ENCODE measurements around the gene MEA1.

MEA1 gene

GRCh38 chr6:43059168-43060033, 45.7 kb upstream of the MEA1 start, which contains the start of the genes KLC4 and MRPL2 (continued):
- TF ChIP-seq ZNF280D (tag by site-specific recombination; IDR thresholded peaks at IDR 0.05) (no peak), ZNF169 (tag by site-specific recombination; IDR thresholded peaks at IDR 0.05) (no peak), ZNF366 (tag by site-specific recombination; conservative IDR thresholded peaks at IDR 0.05) (peak; percentile 37; the same call in 1 of the 2 replicates), PRDM4 (tag by site-specific recombination; IDR thresholded peaks at IDR 0.05) (no peak), HOXA7 (CRISPR knock-in tag; IDR thresholded peaks at IDR 0.05; ENCODE audit: borderline replicate concordance) (no peak), ZFP69B (tag by site-specific recombination; IDR thresholded peaks at IDR 0.05) (peak; percentile 68; the same call in 1 of the 2 replicates), ZNF660 (tag by site-specific recombination; IDR thresholded peaks at IDR 0.05) (peak; percentile 73; the same call in 1 of the 2 replicates), PRDM6 (tag by site-specific recombination; IDR thresholded peaks at IDR 0.05) (no peak), FEZF1 (tag by site-specific recombination; IDR thresholded peaks at IDR 0.05) (no peak), ZNF488 (tag by site-specific recombination; IDR thresholded peaks at IDR 0.05) (no peak), ZNF707 (tag by site-specific recombination; IDR thresholded peaks at IDR 0.05) (no peak)

- Histone ChIP-seq H3K27ac (ENCODE audit: extremely low read depth, low read depth, low read length) (no peak overlapping the region), H3K4me1 (ENCODE audit: control insufficient read depth, insufficient read depth, low read length) (peaks cover 13% of the 10 kb centered on the region), H3K36me3 (ENCODE audit: control insufficient read depth in 2 of 2, insufficient read depth in 1 of 2, low read length in 2 of 2) (peaks cover 24 to 51% of the 10 kb centered on the region in 2 experiments; a peak in 2 of 3 replicates), H3K4me3 (ENCODE audit: low read depth, low read length) (peak overlapping the region; percentile 96), H3K9me3 (ENCODE audit: control insufficient read depth, insufficient read depth, low read depth, low read length) (no peaks in the 10 kb centered on the region)
- CTCF ChIA-PET, result interaction anchor here (1.1 to 4.6 kb wide), 3 partner anchors 11 to 84 kb away, joined by 8 to 26 read pairs (median 15); partner anchors contain the start of gene PTK7
- POLR2A ChIA-PET, result interaction anchor here (0.6 to 2.4 kb wide), 14 partner anchors 10 to 129 kb away, joined by 3 to 32 read pairs (median 8); partner anchors contain the start of genes CNPY3, CUL9, KLHDC3 and MEA1
- TF ChIP-seq ZBTB7A (tag by site-specific recombination; IDR thresholded peaks at IDR 0.05; ENCODE audit: low read depth) (no peak), ZNF133 (tag by site-specific recombination; IDR thresholded peaks at IDR 0.05) (no peak), ZNF24 (tag by site-specific recombination; IDR thresholded peaks at IDR 0.05) (no peak), ZNF416 (tag by site-specific recombination; IDR thresholded peaks at IDR 0.05) (no peak), ZNF830 (tag by site-specific recombination; IDR thresholded peaks at IDR 0.05; ENCODE audit: low read depth) (no peak), ZNF558 (tag by site-specific recombination; IDR thresholded peaks at IDR 0.05) (no peak), ZNF624 (tag by site-specific recombination; IDR thresholded peaks at IDR 0.05) (no peak), YY2 (tag by site-specific recombination; IDR thresholded peaks at IDR 0.05) (no peak), SALL2 (tag by site-specific recombination; IDR thresholded peaks at IDR 0.05; ENCODE audit: borderline replicate concordance) (no peak), ZNF398 (tag by site-specific recombination; IDR thresholded peaks at IDR 0.05) (no peak), ZNF175 (tag by site-specific recombination; IDR thresholded peaks at IDR 0.05) (no peak), PRDM4 (tag by site-specific recombination; IDR thresholded peaks at IDR 0.05) (no peak), ZNF184 (tag by site-specific recombination; IDR thresholded peaks at IDR 0.05) (no peak)
Measured at GRCh38 chr6:43058531-43058930, 44.8 kb upstream of the MEA1 start.
